ENCODE results near the gene CCR5AS.

DNA sequence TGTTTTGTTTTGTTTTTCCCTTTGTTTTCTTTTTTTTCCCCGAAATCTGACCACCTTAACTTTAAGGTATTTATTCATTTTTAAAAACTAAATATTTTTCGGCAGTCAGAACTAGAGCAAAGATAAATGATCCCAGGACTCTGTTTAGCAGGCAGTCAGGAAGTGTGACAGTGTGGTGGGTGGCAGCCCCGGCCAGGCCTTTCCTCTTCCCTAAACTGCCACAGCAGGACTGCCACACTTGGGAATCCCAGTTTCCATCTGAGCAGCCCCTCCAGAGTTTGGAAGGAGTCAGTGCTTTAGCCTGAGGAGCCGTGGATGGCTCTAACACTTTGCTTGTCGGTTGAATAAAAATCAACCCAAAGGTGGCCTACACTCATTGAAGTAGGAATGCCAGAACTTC, 7.1 kb upstream of the CCR5AS start:
- no peak for TF ChIP-seq CTCF (IDR thresholded peaks at IDR 0.05; ENCODE audit: borderline replicate concordance, extremely low read depth, low read length, poor library complexity, severe bottlenecking)
- TF ChIP-seq EZH2 (IDR thresholded peaks at IDR 0.05; ENCODE audit: borderline replicate concordance, low read depth, low read length, severe bottlenecking): no peak
